GM12878 (cell line): ENCODE measurements around the gene RRM2. TPM values are rescaled to one million over a fixed set of nuclear protein-coding genes. Genes with fewer than 3 reads are reported as not detected.

Source experiments
- polyA plus RNA-seq, 11 experiments: library from polyadenylated mRNA; depleted of rRNA in 4 of 11; unstranded in 6 of 11; stranded (reverse) in 5 of 11; fragments of >200 nt; fragmentation: Nextera tagmentation in 4 of 11; fragmentation: Illumina TruSeq in 1 of 11; extraction: Ambion mirVana in 4 of 11; extraction: Trizol in 1 of 11; gene quantifications; 1 replicate in 1 of 11; 2 replicates in 10 of 11; pipeline versions ENCODE4 v1.2.1 to v1.2.3, GENCODE V29; 2011 to 2016; ENCODE audit warnings: inconsistent platforms in 2 of 11, missing spikeins in 2 of 11, low read depth in 1 of 11
- total RNA-seq, 4 experiments: library from RNA; depleted of rRNA in 3 of 4; stranded (reverse); fragments of >200 nt in 3 of 4; fragmentation: Illumina TruSeq in 1 of 4; extraction: Trizol in 1 of 4; gene quantifications; 2 replicates each; pipeline versions ENCODE4 v1.2.1 to v1.2.3, GENCODE V29; 2013 to 2021
- TF ChIP-seq, protein P1 (sequence below): IDR thresholded peaks from 2 replicates; pipeline ENCODE4 v1.6.1; 2012; ENCODE audit warnings: mild to moderate bottlenecking, low read depth, low read length
- TF ChIP-seq, protein P2 (sequence below): IDR thresholded peaks from 2 replicates; pipeline ENCODE4 v1.6.1; 2012; ENCODE audit warnings: improper control_type of control experiment, low read depth, low read length; ENCODE audit not compliant: insufficient replicate concordance

Gene RRM2
- total and polyA plus RNA-seq, 10 of the 15 experiments (the other 5 are each of a cell fraction or from before 2014, with no cell fraction given), result 54.4 to 771 (median 159) TPM

DNA sequence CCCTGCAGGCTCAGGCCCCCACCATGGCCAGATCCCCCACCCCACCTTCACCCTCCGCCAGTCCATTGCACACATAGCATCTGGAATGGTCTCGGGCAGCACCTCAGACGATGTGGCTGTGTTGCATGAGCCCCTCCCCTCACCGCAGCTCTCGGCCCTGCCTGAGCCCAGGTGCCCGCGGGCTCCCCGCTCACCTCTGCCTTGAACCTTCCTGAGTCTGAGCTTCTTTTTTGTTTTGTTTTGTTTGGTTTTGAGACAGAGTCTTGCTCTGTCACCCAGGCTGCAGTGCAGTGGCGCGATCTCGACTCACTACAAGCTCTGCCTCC lies 20.1 kb downstream of the RRM2 start (continued):
- TF ChIP-seq, protein P1, sequence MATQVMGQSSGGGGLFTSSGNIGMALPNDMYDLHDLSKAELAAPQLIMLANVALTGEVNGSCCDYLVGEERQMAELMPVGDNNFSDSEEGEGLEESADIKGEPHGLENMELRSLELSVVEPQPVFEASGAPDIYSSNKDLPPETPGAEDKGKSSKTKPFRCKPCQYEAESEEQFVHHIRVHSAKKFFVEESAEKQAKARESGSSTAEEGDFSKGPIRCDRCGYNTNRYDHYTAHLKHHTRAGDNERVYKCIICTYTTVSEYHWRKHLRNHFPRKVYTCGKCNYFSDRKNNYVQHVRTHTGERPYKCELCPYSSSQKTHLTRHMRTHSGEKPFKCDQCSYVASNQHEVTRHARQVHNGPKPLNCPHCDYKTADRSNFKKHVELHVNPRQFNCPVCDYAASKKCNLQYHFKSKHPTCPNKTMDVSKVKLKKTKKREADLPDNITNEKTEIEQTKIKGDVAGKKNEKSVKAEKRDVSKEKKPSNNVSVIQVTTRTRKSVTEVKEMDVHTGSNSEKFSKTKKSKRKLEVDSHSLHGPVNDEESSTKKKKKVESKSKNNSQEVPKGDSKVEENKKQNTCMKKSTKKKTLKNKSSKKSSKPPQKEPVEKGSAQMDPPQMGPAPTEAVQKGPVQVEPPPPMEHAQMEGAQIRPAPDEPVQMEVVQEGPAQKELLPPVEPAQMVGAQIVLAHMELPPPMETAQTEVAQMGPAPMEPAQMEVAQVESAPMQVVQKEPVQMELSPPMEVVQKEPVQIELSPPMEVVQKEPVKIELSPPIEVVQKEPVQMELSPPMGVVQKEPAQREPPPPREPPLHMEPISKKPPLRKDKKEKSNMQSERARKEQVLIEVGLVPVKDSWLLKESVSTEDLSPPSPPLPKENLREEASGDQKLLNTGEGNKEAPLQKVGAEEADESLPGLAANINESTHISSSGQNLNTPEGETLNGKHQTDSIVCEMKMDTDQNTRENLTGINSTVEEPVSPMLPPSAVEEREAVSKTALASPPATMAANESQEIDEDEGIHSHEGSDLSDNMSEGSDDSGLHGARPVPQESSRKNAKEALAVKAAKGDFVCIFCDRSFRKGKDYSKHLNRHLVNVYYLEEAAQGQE, result no peak
- TF ChIP-seq, protein P2, sequence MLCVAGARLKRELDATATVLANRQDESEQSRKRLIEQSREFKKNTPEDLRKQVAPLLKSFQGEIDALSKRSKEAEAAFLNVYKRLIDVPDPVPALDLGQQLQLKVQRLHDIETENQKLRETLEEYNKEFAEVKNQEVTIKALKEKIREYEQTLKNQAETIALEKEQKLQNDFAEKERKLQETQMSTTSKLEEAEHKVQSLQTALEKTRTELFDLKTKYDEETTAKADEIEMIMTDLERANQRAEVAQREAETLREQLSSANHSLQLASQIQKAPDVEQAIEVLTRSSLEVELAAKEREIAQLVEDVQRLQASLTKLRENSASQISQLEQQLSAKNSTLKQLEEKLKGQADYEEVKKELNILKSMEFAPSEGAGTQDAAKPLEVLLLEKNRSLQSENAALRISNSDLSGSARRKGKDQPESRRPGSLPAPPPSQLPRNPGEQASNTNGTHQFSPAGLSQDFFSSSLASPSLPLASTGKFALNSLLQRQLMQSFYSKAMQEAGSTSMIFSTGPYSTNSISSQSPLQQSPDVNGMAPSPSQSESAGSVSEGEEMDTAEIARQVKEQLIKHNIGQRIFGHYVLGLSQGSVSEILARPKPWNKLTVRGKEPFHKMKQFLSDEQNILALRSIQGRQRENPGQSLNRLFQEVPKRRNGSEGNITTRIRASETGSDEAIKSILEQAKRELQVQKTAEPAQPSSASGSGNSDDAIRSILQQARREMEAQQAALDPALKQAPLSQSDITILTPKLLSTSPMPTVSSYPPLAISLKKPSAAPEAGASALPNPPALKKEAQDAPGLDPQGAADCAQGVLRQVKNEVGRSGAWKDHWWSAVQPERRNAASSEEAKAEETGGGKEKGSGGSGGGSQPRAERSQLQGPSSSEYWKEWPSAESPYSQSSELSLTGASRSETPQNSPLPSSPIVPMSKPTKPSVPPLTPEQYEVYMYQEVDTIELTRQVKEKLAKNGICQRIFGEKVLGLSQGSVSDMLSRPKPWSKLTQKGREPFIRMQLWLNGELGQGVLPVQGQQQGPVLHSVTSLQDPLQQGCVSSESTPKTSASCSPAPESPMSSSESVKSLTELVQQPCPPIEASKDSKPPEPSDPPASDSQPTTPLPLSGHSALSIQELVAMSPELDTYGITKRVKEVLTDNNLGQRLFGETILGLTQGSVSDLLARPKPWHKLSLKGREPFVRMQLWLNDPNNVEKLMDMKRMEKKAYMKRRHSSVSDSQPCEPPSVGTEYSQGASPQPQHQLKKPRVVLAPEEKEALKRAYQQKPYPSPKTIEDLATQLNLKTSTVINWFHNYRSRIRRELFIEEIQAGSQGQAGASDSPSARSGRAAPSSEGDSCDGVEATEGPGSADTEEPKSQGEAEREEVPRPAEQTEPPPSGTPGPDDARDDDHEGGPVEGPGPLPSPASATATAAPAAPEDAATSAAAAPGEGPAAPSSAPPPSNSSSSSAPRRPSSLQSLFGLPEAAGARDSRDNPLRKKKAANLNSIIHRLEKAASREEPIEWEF, result no peak
